HG03354 (cell line): ENCODE measurements around the gene ALPP.
"Not testable (repeated sequence)": the region's sequence is repeated elsewhere in the genome, so short reads cannot be mapped to it uniquely, and the experiment has no call there.

ENCODE experiments used
- ATAC-seq: cut with Tn5 transposase; IDR thresholded peaks from one replicate; pipeline ENCODE4 v1.9.1; 2021; ENCODE audit warnings: mild to moderate bottlenecking; ENCODE audit not compliant: unreplicated experiment, poor library complexity, severe bottlenecking

ALPP gene

DNA sequence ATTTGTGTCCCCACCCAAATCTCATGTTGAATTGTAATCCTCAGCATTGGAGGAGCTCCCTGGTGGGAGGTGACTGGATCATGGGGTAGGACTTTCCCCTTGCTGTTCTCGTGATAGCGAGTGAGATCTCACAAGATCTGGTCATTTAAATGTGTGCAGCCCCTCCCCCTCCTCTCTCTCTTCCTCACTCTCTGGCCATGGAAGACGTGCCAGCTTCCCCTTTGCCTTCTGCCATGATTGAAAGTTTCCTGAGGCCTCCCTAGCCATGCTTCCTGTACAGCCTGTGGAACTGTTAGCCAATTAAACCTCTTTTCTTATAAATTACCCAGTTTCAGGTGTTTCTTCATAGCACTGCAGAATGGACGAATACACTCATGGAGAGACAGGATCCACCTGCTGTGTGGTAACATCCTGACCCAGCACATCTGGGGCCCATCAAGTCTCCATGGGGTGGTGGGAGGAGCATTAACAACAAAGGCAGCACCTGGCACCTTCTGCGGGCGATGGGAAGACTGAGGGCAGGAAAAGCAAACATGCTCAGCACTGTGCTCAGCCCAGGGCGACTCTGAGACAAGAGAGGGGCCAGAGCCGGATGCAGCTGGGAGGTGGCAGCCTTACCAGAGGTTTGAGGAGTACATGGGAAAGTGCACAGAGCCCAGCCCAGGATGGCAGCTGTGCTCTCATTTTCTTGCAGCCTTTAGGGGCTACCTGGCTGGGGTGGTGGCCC, 16.2 kb upstream of the ALPP start:
- ATAC-seq, result no peak

DNA sequence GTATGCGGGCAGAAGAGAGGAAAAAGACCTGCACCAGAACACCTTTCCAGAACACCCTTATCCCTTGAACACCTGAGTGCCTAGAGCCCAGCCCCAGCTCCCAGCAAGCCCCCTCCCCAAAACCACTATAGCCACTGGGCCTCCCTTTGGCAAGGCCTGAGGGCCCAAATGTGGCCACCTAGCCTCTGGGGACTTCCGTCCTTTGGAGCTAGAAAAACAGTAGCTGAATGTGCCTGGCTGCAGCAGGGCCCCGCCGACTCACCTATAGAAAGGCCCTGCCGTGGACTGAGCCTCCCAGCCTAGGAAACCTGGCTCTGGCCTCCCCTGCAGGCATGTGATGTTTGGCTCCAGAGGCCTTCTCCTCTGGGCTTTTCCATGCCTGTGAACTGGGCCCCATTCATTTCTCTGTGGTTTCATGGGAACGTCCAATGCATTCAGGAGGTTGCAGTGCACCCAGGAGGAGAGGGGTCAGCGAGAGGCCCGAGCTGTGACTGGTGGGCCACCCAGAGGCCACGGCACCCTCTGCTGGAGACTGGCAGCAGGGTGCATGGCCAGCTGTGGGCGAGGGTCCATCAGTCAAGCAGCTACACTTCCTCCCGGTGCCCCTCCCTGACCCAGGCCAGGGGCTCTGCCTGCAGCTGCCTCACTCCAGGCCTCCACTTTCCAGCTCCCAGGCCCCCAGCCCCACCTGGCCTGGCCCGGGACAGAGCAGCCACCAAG, 15.3 kb upstream of the ALPP start:
- ATAC-seq, result not testable (repeated sequence)

GRCh38 chr2:232363784-232364615, 14.6 kb upstream of the ALPP start:
- ATAC-seq, result no peak

GRCh38 chr2:232364806-232365594, 13.6 kb upstream of the ALPP start:
- not testable (repeated sequence) for ATAC-seq

DNA sequence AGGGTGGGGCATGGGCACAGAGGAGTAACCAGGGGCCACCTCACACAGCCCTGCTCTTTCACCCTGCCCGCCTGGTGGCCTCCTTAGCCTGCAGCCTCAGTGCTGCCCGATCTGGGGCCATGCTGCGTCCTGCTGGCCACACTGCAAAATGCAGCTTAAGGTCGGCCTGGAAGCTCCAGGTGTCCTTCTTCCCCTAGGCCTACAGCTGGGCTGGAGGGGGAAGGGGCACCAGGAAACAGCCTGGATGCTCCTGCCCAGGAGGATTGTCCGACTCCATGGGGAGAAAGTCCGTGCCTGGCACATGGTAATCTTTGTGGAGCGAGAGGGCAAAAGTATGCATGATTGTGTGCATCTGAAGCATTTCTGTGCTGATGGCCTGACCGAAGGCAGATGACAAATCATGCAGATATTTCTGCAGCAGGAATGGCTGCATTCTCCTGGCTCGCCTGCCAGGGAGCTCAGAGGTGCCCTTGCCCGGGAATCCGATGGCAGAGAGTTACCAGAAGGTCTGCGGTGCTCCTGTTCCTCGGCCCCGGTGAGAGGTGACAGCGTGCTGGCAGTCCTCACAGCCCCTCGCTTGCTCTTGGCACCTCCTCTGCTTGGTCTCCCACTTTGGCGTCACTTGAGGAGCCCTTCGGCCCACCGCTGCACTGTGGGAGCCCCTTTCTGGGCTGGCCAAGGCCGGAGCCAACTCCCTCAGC, 12.8 kb upstream of the ALPP start:
- peak; percentile 71 for ATAC-seq

- not testable (repeated sequence) for ATAC-seq
These were observed 12.1 kb upstream of the ALPP start for GRCh38 chr2:232366461-232366860.

- no peak for ATAC-seq
These were observed 11.5 kb upstream of the ALPP start for GRCh38 chr2:232367016-232367415.

GRCh38 chr2:232367591-232368233, 10.8 kb upstream of the ALPP start:
- no peak for ATAC-seq

GRCh38 chr2:232368311-232368731, 10.2 kb upstream of the ALPP start:
- no peak for ATAC-seq

GRCh38 chr2:232369126-232369951, 9.2 kb upstream of the ALPP start:
- ATAC-seq, result no peak

DNA sequence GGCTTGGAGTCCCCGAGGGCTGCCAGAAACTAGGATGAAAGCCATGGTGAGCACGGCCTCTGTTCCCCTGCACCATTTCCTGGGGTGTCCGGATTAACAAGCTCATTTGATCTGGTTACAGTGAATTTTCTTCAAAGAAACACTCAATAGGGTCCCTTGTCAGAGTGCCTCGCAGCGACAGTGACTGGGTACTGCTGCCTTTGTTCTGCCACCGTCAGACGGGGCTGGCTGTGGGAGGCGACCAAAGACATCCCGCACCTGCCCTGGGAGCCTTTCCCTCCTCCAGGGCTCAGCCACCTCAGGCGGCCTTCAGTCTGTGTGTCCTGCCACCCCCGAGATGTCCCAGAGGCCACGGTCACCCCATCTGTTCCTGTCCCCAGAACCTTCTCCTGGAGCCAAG, 8.5 kb upstream of the ALPP start:
- ATAC-seq, result not testable (repeated sequence)

DNA sequence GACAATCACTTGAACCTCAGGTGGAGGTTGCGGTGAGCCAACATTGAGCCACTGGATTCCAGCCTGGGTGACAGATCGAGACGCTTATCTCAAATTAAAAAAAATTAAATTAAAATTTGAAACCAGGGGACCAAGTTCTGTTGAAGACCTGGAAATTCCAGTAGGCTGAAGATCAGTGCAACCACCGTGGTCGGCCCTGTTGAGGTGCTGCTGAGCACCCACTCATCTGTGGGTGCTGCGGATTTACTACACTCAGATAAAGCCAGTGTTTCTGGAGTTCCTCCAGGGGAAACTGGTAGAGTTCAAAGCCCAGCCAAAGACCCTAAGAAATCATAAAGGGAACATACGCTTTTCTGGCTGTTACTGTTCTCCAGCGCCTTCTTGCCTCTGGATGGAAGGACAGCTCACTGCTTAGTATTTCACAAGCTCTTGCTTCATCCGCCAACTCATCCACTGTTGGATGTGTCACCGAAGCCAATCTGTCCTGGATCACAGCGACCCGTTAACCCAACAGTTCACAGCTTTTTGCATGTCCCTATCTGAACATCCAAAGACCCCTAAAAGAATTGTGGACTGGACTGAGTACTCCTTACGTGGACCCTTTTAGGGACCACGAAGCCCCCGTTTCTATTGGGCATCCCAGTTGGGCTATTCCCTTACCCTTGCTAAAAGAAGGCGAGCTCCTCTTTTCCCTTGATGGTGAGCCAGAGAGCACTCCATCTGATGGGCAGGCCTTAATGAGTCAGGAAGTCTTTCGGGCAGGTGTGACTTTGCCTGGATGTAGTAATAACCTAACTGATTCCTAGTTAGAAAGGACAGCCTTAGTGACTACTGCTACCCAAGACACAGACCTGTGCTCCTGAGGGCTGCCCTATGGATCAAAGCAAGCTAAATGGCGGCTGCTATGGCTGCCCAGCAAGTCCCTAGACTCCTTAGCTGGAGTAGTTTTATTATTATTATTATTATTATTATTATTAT, 6.0 kb upstream of the ALPP start:
- no peak for ATAC-seq

DNA sequence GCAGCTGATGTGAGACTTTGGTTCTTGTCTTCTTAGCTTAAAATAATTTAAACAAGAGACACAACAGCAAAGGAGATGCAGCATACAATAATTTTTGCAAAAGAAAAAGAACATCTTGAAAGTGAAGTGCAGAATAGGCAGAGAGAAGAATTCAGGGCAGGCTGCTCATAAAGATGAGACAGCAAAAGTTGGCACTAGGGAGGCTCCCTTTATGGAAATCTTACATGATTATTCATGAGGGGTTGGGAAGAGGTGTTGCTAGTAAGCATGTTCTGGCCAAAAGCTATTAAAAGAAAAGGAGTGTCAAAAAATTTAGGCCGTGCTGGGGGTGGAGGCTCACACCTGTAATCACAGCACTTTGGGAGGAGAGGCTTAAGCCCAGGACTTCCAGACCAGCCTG, 4.2 kb upstream of the ALPP start:
- no peak for ATAC-seq

DNA sequence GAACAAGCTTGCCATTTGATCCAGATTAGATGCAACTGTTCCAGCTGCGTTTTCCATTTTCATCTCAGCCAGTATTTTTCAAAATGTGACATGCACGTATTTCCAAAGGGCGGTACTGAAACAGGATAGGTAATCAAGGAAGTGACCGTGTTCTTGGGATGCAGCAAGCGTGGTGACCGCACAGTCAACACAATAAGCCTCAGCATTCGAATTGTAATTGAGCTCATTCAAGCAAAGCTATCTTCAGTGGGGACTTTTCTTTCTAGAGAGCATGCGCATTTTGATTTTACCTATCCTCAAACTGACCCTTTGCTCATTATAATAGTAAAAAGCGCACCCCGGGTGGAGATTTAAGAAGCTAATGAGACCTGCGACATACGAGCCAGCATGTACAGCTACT, 3.4 kb upstream of the ALPP start:
- ATAC-seq, result no peak

DNA sequence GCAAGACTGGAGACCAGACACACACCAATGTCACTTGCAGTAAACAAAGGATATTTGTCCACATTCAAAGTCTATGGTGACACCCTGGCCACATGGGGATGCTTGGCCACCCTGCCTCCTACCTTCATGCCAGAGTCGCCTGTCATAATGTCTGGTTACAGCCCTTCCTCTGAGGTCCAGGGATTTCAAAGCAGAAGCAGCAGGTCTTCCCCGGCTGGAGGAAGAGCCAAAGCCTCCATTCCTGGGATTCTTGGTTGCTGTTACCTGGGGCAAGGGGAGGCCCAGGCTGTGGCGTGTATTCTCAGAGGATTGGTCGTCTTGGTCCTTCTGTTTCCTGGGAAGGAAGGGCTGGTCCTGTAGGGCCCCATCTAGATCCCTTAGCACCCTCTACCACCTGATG, 2.3 kb upstream of the ALPP start:
- ATAC-seq, result no peak

GRCh38 chr2:232376713-232377112, 1.8 kb upstream of the ALPP start:
- ATAC-seq, result no peak

DNA sequence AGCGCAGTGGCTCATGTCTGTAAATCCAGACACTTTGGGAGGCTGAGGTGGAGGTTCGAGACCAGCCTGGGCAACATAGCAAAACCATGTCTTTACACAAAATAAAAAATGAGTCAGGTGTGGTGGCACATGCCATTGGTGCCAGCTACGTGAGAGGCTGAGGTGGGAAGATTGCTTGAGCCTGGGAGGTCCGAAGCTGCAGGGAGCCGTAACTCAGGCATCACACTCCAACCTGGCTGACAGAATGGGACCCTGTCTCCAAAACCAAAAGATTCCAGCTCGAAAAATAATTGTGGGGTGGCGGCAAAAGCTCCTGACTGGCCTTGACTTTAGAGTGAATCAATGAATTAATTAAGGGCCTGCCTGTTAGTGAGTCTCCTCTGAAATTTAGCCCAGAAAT, 1.2 kb upstream of the ALPP start:
- no peak for ATAC-seq
